ENCODE results near the gene PRIM1.
"Not testable (repeated sequence)": the region's sequence is repeated elsewhere in the genome, so short reads cannot be mapped to it uniquely, and the experiment has no call there.

PRIM1 gene

GRCh38 chr12:56751712-56752598, at the start of gene PRIM1:
TSS of gene PRIM1 (minus strand) at chr12:56752323. CDS start at chr12:56752298, 25 bp downstream.
- DNase-seq, result peak; percentile 83 to 84

- no peak for DNase-seq
Measured at GRCh38 chr12:56800221-56800620, 48.1 kb upstream of the PRIM1 start.

- not testable (repeated sequence) for DNase-seq
Measured at GRCh38 chr12:56799345-56799744, 47.2 kb upstream of the PRIM1 start.

- not testable (repeated sequence) for DNase-seq
Measured at GRCh38 chr12:56795791-56796190, 43.7 kb upstream of the PRIM1 start.

GRCh38 chr12:56795046-56795562, 43.0 kb upstream of the PRIM1 start:
- not testable (repeated sequence) for DNase-seq

- DNase-seq, result not testable (repeated sequence)
Measured at GRCh38 chr12:56793124-56793523, 41.0 kb upstream of the PRIM1 start.

DNA sequence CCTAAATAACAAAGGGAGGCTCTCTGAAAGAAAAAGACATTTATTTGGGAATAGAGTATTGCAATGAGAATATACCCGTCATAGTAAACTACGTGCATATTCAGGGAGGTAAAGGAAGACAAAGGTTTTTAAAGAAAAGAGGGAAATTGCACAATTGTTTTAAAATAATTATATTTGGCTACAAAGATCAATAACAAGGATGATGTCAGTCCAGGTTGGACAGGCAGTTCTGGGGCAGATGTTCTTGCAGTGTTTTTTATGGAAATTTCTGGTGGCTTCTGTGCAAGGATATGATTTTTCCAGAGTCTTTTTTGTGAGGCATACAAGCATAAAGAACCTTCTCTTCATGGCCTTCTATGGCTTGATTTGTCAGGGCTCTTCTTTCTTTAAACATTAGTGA, 40.6 kb upstream of the PRIM1 start:
- no peak for DNase-seq

- DNase-seq, result not testable (repeated sequence)
Measured at GRCh38 chr12:56789429-56789828, 37.3 kb upstream of the PRIM1 start.

- DNase-seq, result no peak
Measured at GRCh38 chr12:56787498-56787897, 35.4 kb upstream of the PRIM1 start.

DNA sequence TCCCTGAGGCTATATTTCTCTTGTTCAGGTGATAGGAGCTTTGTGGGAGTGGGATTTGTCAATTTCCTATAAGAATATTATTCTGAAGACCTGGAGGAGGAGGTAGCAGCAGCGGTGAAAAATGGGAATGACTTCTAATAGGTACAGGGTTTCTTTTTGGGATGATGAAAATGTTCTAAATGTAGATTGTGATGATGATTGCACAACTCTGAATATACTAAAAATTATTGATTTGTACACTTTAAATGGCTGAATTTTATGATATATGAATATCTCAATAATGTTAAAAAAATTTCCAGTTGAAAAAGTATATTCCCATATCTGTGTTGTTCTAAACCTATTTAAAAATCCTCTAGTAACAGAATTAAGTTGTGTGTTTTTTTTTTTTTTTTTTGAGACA, 33.8 kb upstream of the PRIM1 start:
- no peak for DNase-seq

DNA sequence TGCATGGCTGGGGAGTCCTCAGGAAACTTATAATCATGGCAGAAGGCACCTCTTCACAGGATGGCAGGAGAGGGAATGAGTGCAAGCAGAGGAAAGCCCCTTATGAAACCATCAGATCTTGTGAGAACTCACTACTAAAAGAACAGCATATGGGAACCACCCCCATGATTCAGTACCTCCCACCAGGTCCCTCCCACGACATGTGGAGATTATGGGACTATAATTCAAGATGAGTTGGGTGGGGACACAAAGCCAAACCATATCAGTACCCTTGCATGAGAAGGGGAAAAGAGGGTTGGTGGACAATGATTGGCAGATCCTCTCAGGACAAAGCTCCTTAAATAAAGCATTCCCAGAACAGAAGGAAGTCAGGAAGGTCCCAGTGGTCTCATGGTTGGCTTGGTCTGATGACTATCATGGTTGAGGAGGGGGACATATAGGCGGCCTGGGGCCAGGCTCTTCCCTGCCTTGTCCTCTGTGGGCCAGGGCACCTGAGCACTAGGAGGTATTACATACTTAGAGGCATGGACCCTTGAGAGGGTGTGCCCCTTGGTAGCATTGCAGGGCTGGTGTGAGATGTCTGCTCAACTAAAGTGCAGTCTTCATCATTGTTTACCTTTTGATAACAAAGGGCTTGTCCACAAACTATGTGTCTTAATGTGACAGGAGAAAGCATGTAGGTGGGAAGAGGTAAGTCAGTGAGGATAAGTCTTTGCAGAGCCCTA, 33.2 kb upstream of the PRIM1 start:
- DNase-seq, result no peak

- no peak for DNase-seq
Measured at GRCh38 chr12:56781726-56782125, 29.6 kb upstream of the PRIM1 start.

DNA sequence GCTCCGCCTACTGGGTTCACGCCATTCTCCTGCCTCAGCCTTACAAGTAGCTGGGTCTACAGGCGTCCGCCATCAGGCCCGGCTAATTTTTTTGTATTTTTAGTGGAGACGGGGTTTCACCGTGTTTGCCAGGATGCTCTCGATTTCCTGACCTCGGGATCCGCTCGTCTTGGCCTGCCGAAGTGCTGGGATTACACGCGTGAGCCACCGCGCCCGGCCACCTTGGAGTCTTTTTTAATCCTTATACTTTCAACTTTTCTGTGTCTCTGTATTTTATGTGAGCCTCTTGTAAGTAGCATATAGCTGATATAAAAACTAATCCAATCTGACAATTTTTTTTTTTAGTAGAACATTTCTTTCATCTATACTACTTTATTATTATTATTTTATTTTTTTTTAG, 26.6 kb upstream of the PRIM1 start:
- no peak for DNase-seq

DNA sequence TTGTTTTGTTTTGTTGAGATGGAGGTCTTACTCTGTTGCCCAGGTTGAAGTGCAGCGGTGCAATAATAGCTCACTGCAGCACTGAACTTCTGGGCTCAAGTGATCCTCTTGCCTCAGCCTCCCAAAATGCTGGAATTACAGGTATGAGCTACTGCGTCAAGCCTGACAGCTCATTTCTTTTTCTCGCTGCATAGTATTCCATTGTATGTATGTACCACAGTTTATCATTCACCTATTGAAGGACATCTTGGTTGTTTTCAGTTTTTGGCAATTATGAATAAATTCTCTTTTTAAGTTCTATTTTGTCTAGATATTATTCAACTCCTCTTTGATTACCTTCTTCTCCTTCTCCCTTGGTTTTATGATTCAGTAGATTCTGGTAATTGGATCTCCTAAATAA, 24.5 kb upstream of the PRIM1 start:
- DNase-seq, result no peak

DNA sequence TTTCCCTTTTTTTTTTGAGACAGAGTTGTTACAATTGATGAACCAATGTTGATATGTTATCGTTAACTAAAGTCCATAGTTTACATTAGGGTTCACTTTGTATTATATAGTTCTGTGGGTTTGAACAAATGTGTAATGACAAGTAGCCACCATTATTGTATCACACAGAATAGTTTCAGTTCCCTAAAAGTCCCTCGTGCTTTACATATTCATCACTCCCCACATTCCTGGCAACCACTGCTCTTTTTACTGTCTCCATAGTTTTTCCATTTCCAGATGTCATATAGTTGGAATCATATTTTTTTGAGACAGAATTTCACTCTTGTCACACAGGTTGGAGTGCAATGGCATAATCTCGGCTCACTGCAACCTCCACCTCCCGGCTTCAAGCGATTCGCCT, 23.5 kb upstream of the PRIM1 start:
- DNase-seq, result no peak

DNA sequence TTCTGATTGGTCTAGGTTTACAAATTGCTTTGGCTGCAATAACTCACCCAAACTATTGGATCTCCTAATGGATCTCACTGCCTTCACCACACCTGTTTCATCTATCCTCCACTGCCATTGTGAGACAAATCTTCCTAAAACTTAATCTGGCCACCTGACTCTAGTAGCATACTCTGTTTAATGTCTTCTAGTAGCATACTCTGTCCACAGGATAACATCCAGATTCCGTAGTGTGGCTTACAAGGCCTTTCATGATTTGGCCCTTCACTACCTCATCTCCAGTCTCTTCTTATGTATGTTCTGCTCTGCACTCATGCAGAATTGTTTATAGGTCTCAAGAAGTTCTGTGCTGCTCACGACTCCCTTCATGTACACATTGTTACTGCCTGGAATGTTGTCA, 21.0 kb upstream of the PRIM1 start:
- DNase-seq, result no peak

GRCh38 chr12:56772625-56773024, 20.5 kb upstream of the PRIM1 start:
- DNase-seq, result no peak

DNA sequence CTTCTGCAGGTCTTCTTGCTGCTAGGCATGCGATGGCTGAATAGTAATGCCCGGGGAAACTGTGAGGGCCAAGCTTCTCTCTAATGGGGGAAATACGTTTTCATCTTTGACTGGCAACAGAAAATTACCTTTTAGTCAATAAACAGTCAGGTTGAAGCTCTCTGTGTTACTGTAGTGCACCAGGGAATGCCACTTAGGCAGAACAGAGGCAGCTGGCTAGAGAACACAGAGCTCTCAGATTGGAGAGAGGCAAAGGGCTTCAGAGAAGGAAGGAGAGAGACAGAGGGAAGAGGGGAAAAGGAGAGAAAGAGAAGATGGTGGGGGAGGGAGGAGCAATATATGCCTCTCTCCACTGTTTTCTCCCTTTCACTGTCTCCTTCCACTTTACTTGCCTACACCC, 17.7 kb upstream of the PRIM1 start:
- no peak for DNase-seq

DNA sequence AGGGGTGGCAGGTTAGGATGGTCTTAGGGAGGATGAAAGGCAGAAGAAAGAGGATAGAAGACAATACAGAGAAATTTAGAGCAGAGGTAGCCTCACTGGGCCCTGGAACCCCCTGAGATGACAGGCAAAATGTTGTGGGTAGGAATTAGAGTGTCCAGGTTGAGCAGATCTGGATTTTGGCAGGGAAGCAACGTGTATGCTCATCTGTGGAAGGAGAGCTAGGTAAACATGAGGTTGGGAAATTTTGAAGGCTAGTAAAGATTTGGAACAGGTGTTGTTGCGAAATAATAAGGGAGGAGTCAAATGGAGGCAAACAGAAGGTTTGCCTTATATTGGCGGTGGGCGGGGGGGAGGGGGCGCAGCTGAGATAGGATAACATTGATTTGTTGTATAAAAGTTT, 16.3 kb upstream of the PRIM1 start:
- no peak for DNase-seq

DNA sequence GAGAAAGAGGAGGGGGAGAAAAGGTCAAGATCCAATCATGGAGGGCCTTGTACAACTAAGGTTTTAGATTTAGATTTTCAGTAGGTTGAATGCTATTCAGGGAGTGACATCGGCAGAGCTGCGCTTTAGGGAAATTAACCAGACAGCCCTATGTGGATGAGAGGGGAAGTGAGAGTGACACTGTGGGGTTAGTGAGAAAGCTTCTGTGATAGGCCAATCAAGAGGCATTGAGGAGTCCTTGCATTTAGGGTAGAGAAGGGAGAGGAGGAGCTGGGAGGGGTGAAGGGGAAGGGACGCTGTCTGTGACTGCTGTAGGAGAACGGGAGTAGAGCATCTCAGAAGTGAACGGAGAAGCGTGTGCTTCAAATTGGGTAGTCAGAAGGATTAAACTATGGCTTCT, 14.4 kb upstream of the PRIM1 start:
- no peak for DNase-seq

- no peak for DNase-seq
Measured at GRCh38 chr12:56763753-56764657, 11.9 kb upstream of the PRIM1 start.

GRCh38 chr12:56761812-56762211, 9.7 kb upstream of the PRIM1 start:
- no peak for DNase-seq

DNA sequence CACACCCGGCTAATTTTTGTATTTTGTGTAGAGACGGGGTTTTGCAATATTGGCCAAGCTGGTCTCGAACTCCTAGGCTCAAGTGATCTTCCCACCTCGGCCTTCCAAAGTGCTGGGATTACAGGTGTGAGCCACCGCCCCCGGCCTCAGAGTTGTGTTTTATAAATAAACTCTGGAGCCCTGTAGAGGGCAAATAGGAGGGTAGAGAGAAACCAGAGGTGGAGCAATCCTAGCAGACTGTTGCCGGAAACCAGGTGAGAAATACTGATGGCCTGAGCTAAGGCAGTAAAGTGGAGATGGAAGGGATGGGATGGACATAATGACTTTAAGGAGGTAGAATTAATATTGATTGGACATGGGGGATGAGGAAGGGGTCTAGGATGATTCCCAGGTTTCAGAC, 8.3 kb upstream of the PRIM1 start:
- no peak for DNase-seq

Measured in stimulated activated CD4-positive, alpha-beta T cell treated with anti-CD3 and anti-CD28 coated beads, Interleukin-4, amount 100 ng/mL, for 4 hours (primary cell).